ENCODE measurements around the gene EBF3. TPM values are rescaled to one million over a fixed set of nuclear protein-coding genes. Genes with fewer than 3 reads are reported as not detected.

Gene EBF3
- total RNA-seq, 1 experiment from 2014 or later: 0.22 TPM

DNA sequence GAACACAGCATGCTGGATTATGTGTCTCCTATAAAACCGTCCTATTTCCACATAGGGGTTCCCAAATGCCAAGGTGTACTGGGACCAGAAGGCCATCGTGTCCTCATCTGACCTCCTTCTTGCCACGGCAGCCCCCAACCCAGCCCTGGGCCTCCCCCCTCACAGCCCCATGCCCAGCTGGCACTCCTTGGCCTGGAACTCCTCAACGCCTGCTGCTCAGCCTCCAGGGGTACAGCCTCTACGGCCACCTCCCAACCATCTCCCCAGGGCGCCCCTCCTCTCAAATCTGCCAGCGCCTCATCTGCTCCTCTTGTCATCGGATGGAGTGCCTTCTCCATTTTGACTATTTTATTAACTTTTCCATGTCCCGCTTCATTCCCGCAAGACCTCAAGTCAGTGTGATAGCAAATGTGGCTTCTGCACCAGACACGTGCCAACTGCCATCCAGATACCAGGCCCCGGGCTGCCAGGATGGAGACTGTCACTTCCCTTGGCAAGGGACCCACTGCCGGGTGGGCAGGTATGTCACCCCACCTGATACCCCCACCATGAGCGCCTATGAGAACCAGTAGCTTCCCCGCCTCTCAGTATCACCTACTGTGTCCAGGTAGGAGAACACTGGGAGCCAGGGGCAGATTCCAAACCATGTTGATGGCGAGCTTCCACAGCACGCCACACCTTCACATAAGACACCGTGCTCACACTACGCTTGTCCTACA, 106.7 kb downstream of the EBF3 start:
- Histone ChIP-seq H3K27ac (ENCODE audit: insufficient read length, low read depth, low read length) (no peak overlapping the region), H4K91ac (ENCODE audit: insufficient read length, low read depth, low read length) (no peak overlapping the region), H3K79me1 (ENCODE audit: insufficient read depth, low read depth, low read length, poor library complexity, severe bottlenecking) (no peaks in the 10 kb centered on the region), H2AK5ac (ENCODE audit: insufficient read length, low read length) (no peak overlapping the region), H3K79me2 (ENCODE audit: insufficient read depth, low read length) (no peaks in the 10 kb centered on the region), H3K4ac (ENCODE audit: low read depth, low read length) (no peak overlapping the region), H4K5ac (ENCODE audit: insufficient read length, low read depth, low read length) (no peak overlapping the region), H3K9ac (ENCODE audit: extremely low read depth, insufficient read length, low read length) (no peak overlapping the region), H3K23me2 (ENCODE audit: insufficient read length, low read depth, low read length, poor library complexity, severe bottlenecking) (no peaks in the 10 kb centered on the region), H2BK15ac (ENCODE audit: low read depth, low read length) (no peak overlapping the region), H2BK12ac (ENCODE audit: insufficient read length, low read depth, low read length) (no peak overlapping the region), H3K56ac (ENCODE audit: insufficient read length, low read depth, low read length) (no peak overlapping the region), H4K20me1 (ENCODE audit: control insufficient read depth, insufficient read depth, insufficient read length) (no peaks in the 10 kb centered on the region), H3K14ac (ENCODE audit: insufficient read depth, low read length) (no peak overlapping the region), H3K9me3 (ENCODE audit: control insufficient read depth, low read depth, low read length) (no peaks in the 10 kb centered on the region), H3K4me2 (ENCODE audit: insufficient read depth, insufficient read length, low read length) (no peak overlapping the region), H2BK120ac (ENCODE audit: low read depth, low read length, poor library complexity, severe bottlenecking) (no peak overlapping the region), H2BK20ac (ENCODE audit: low read depth, low read length, poor library complexity, severe bottlenecking) (no peak overlapping the region), H4K8ac (replicated peaks; ENCODE audit: insufficient read length, low read depth, low read length) (no peak overlapping the region), H3K27me3 (ENCODE audit: insufficient read depth, low read length) (no peaks in the 10 kb centered on the region), H2BK5ac (ENCODE audit: insufficient read length, low read length) (no peak overlapping the region), H3T11ph (ENCODE audit: low read length) (no peak overlapping the region), H3K23ac (ENCODE audit: insufficient read length, low read depth, low read length) (no peak overlapping the region), H3K4me1 (ENCODE audit: insufficient read depth, low read length) (no peaks in the 10 kb centered on the region), H3K18ac (ENCODE audit: insufficient read length, low read depth, low read length) (no peak overlapping the region), H2AFZ (ENCODE audit: low read length) (no peak overlapping the region)
- Mint-ChIP-seq H3K27me3 (ENCODE audit: low read depth) (peaks cover 9% of the 10 kb centered on the region), H3K4me1 (peaks cover 2 to 7% of the 10 kb centered on the region in 2 experiments; a peak in 2 of 4 replicates), H3K9me3 (peaks cover 4 to 5% of the 10 kb centered on the region in 2 experiments; a peak in 4 of 5 replicates), H3K27ac (no peak overlapping the region), H3K4me3 (no peak overlapping the region; a peak in 1 of 5 replicates), H3K36me3 (ENCODE audit: insufficient read depth in 1 of 3, low read depth in 3 of 3) (peaks cover 0 to 4% (median 0%) of the 10 kb centered on the region in 3 experiments; a peak in 2 of 7 replicates)
- no peak for DNase-seq
- WGBS (ENCODE audit: extremely low coverage, insufficient read length, low lambda C conversion rate): no CpG with 5 or more reads among the region's 19 CpGs
- TF ChIP-seq, protein P1, sequence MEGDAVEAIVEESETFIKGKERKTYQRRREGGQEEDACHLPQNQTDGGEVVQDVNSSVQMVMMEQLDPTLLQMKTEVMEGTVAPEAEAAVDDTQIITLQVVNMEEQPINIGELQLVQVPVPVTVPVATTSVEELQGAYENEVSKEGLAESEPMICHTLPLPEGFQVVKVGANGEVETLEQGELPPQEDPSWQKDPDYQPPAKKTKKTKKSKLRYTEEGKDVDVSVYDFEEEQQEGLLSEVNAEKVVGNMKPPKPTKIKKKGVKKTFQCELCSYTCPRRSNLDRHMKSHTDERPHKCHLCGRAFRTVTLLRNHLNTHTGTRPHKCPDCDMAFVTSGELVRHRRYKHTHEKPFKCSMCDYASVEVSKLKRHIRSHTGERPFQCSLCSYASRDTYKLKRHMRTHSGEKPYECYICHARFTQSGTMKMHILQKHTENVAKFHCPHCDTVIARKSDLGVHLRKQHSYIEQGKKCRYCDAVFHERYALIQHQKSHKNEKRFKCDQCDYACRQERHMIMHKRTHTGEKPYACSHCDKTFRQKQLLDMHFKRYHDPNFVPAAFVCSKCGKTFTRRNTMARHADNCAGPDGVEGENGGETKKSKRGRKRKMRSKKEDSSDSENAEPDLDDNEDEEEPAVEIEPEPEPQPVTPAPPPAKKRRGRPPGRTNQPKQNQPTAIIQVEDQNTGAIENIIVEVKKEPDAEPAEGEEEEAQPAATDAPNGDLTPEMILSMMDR (conservative IDR thresholded peaks at IDR 0.05): no peak
